ENCODE results near the gene MTMR12.

Gene MTMR12, protein sequence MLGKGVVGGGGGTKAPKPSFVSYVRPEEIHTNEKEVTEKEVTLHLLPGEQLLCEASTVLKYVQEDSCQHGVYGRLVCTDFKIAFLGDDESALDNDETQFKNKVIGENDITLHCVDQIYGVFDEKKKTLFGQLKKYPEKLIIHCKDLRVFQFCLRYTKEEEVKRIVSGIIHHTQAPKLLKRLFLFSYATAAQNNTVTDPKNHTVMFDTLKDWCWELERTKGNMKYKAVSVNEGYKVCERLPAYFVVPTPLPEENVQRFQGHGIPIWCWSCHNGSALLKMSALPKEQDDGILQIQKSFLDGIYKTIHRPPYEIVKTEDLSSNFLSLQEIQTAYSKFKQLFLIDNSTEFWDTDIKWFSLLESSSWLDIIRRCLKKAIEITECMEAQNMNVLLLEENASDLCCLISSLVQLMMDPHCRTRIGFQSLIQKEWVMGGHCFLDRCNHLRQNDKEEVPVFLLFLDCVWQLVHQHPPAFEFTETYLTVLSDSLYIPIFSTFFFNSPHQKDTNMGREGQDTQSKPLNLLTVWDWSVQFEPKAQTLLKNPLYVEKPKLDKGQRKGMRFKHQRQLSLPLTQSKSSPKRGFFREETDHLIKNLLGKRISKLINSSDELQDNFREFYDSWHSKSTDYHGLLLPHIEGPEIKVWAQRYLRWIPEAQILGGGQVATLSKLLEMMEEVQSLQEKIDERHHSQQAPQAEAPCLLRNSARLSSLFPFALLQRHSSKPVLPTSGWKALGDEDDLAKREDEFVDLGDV

GRCh38 chr5:32312595-32313332 lies at the start of gene MTMR12:
Gene MTMR12, minus strand, starts transcription at chr5:32312939. Its CDS starts 101 bp downstream, at chr5:32312838.
- DNase-seq: peak; percentile 100

GRCh38 chr5:32362527-32362926 lies 49.8 kb upstream of the MTMR12 start:
- DNase-seq: no peak

GRCh38 chr5:32360906-32361305 lies 48.2 kb upstream of the MTMR12 start:
- DNase-seq: no peak

GRCh38 chr5:32358611-32359010 lies 45.9 kb upstream of the MTMR12 start:
- DNase-seq: no peak

GRCh38 chr5:32357658-32358057 lies 44.9 kb upstream of the MTMR12 start:
- no peak for DNase-seq

GRCh38 chr5:32355686-32356085 lies 42.9 kb upstream of the MTMR12 start:
- DNase-seq: no peak

GRCh38 chr5:32353420-32353819 lies 40.7 kb upstream of the MTMR12 start:
- DNase-seq: no peak

DNA sequence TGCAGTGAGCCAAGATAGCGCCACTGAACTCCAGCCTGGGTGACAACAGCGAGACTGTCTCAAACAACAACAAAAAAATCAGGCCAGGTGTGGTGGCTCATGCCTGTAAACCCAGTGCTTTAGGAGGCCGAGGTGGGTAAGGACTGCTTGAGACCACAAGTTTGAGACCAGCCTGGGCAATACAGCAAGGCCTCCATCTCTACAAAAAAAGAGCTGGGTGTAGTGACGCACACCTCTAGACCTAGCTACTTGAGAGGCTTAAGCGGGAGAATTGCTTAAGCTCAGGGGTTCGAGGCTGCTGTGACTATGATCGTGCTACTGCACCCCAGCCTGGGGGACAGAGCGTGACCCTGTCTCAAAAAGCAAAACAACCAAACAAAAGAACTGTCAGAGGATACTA lies 39.9 kb upstream of the MTMR12 start:
- no peak for DNase-seq

DNA sequence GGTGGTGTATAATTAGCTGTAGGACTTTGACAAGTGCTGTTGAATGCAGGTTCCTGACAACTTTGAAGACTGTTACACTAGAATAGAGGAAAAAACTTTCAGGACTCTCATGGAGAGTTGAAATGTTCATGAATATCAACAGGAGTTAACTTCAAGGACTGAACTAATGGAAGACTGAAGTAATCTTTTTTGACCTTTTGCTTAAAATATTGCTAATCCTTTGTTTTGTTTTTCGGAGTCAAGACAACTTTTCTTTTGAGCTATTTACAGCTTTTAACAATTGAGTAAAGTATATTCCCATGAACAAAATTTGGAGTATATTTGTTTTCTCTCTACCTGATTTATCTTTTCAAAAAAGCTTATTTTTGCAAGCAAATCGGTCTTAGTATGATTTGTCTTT lies 34.1 kb upstream of the MTMR12 start:
- no peak for DNase-seq

DNA sequence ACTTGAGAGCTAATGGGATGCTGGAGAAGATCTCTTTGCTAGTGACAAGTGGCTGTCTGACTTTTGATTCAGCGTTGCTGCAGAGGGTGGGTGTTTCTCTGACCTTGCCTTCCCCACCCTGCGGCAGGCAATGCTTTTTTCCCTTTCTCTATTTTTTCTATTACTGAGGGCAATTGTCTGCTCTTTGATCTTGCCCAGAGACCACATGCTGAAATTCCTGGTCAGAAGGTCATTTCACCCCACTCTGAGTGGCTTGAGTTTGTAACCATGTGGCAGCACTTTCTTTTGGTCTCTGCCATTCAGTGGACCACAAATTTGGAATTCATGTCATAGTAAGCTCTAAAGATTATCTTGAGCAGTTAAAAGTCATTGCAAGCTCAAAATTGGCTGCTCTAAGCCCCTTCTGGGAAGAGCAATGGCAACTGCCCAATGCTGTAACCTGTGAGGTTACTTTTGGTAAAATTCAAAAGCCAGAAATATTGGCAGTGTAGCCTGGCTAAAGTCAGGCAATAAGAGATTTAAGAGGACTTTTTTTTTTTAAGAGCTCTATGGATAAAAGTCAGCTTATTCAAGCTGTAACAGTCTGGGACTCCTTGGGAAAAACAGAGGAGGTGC lies 30.4 kb upstream of the MTMR12 start:
- DNase-seq: no peak

DNA sequence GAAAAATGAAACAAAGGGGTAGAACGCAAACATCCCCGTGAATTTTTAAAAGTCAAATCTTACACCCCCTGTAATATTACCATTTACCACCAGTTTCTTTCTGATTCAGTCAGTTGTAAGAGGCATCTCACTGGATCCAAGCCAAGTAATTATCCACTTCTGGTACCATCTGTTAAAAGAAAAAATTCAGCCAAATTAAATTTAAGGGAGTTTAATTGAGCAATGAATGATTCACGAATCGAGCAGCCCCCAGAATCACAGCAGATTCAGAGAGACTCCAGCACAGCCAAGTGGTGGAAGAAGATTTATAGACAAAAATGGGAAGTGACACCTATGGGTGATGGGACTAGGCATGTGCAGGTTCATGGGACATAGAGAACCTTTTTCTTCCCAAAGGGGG lies 29.9 kb upstream of the MTMR12 start:
- no peak for DNase-seq

- no peak for DNase-seq
These were observed 27.1 kb upstream of the MTMR12 start for GRCh38 chr5:32339878-32340277.

DNA sequence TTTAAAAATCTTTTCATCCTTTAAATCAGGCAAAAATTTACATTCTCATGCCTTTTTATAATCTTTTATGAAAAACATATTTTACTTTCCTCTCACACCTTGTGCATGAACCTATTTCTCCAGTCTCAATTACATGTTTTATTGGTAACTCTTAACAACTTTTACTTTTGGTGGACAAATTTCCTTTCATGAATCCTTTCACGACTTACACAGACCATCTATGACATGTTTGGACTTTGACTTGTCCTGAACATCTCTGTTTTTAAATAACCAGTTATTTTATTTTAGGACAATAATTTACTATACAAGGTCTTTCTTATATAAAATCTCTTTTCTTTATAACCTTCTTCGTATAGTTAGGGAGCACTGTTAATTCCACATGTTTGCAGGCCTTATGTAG lies 26.5 kb upstream of the MTMR12 start:
- no peak for DNase-seq

DNA sequence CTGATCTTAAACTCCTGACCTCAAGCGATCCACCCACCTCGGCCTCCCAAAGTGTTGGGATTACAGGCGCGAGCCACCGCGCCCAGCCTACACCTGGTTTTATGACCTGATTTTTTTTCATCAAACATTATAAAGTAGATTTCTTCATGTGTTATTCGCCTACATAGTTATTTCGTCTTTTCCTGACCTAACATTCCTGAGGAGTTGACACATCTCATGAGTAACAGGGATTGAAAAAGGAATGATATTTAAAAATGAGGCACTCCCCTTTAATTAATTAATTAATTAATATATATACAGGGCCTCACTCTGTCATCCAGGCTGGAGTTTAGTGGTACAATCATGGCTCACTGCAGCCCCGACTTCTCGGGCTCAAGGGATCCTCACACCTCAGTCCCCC lies 20.2 kb upstream of the MTMR12 start:
- no peak for DNase-seq

GRCh38 chr5:32332361-32332760 lies 19.6 kb upstream of the MTMR12 start:
- DNase-seq: no peak

DNA sequence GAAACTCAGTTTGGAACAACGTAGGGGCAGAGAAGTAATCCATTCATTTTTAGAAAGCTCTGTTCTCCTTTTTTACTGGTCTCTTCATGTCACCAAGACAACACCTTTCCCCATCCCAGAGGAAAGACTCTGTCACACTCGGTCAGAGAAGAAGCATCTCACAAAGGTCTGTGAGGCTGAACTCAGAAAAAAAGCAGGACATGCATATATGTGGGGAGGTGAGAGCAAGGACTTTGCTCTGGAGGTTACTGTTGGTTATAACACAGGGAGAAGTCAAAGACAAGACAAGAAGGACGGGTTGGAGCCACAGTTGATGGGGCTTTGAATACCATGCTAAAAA lies 19.2 kb upstream of the MTMR12 start:
- DNase-seq: no peak

DNA sequence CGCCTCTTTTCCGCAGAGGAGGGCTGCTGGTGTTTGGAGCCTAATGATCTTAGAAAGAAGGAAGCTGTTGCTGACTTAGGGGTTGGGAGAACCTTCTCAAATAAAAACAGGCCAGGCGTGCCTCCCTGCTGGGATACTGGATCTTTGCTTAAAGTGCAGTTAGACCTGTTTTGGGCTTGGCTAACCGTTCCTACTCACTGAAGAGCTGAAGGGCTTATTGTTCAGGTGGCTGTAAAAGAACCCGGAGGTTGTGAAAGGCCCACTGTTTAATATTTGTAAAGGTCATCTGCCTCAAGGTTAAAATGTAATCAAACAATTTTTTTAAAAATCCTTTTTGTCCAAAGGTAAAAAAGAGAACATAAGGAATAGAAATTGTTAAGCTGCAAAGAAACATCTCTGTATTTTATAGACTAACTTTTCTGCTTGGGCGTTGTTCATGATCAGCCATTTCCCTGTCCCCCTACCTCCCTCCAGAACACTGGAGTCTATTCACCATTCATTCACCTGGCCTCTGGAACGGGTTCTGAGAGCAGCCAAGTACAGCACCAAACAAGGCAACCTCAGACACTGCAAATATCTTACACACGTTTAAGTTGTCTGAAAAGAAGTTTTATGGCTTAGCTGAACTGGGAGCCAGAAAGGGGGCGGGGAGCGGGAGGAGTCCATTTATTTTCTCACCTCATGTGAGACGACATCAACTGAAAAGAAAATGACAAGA lies 18.6 kb upstream of the MTMR12 start:
- DNase-seq: no peak

GRCh38 chr5:32330126-32330971 lies 17.6 kb upstream of the MTMR12 start:
- no peak for DNase-seq

DNA sequence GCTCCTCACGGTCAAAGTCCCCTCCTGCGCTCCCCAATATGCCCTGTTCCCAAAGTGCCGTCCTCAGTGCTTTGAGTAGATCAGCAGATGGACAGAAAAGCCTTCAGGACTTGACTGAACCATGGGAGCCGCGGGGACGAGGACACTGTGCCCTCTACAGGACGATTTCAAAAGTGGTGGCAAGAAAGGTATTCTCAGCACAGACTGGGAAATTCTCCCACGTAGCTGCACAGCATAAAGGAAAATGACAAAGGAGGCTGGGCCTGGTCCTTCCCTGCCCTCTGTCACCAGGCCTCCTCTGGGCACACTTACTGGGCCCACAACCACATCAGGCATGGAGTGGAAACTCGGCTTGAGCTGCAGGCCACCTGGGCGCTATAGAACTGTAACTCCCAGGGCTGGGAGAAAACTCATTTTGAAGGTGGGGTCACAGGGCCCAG lies 16.7 kb upstream of the MTMR12 start:
- peak; percentile 71 for DNase-seq

- DNase-seq: no peak
These were observed 13.6 kb upstream of the MTMR12 start for GRCh38 chr5:32326216-32326772.

GRCh38 chr5:32325616-32326015 lies 12.9 kb upstream of the MTMR12 start:
- no peak for DNase-seq

Data from activated CD4-positive, alpha-beta T cell treated with anti-CD3 and anti-CD28 coated beads for 48 hours (primary cell).